ENCODE results near the gene CCNK.

CCNK gene

GRCh38 chr14:99519931-99520421, 38.8 kb downstream of the CCNK start:
- no peak for DNase-seq (ENCODE audit: low read depth)

GRCh38 chr14:99520571-99521081, 39.4 kb downstream of the CCNK start:
- DNase-seq (ENCODE audit: low read depth): no peak

GRCh38 chr14:99521176-99522024, 40.2 kb downstream of the CCNK start:
- no peak for DNase-seq (ENCODE audit: low read depth)

- no peak for DNase-seq (ENCODE audit: low read depth)
Observed at GRCh38 chr14:99522025-99522401, 40.8 kb downstream of the CCNK start.

GRCh38 chr14:99522457-99522891, 41.3 kb downstream of the CCNK start:
- DNase-seq (ENCODE audit: low read depth): no peak

- DNase-seq (ENCODE audit: low read depth): no peak
Observed at GRCh38 chr14:99522934-99523703, 41.9 kb downstream of the CCNK start.

- no peak for DNase-seq (ENCODE audit: low read depth)
Observed at GRCh38 chr14:99523704-99524055, 42.5 kb downstream of the CCNK start.

GRCh38 chr14:99524091-99524661, 43.0 kb downstream of the CCNK start:
- no peak for DNase-seq (ENCODE audit: low read depth)

- no peak for DNase-seq (ENCODE audit: low read depth)
Observed at GRCh38 chr14:99524804-99525698, 43.8 kb downstream of the CCNK start.

- no peak for DNase-seq (ENCODE audit: low read depth)
Observed at GRCh38 chr14:99525699-99526080, 44.5 kb downstream of the CCNK start.

- DNase-seq (ENCODE audit: low read depth): no peak
Observed at GRCh38 chr14:99527026-99527425, 45.8 kb downstream of the CCNK start.

GRCh38 chr14:99527427-99528076, 46.3 kb downstream of the CCNK start:
- DNase-seq (ENCODE audit: low read depth): no peak

- no peak for DNase-seq (ENCODE audit: low read depth)
Observed at GRCh38 chr14:99529899-99530298, 48.7 kb downstream of the CCNK start.

GRCh38 chr14:99530407-99531155, 49.4 kb downstream of the CCNK start:
- DNase-seq (ENCODE audit: low read depth): no peak

GRCh38 chr14:99531251-99532096, 50.3 kb downstream of the CCNK start:
- no peak for DNase-seq (ENCODE audit: low read depth)

- no peak for DNase-seq (ENCODE audit: low read depth)
Observed at GRCh38 chr14:99532310-99532709, 51.1 kb downstream of the CCNK start.

- no peak for DNase-seq (ENCODE audit: low read depth)
Observed at GRCh38 chr14:99534333-99534732, 53.1 kb downstream of the CCNK start.

GRCh38 chr14:99534863-99535262, 53.7 kb downstream of the CCNK start:
- no peak for DNase-seq (ENCODE audit: low read depth)

GRCh38 chr14:99535448-99535847, 54.2 kb downstream of the CCNK start:
- DNase-seq (ENCODE audit: low read depth): no peak
